HG03442 (cell line): ENCODE measurements around the gene PRR5.
A peak's percentile ranks its signal among the peaks of the same experiment; 100 is the strongest.
"Not testable (repeated sequence)": the region's sequence is repeated elsewhere in the genome, so short reads cannot be mapped to it uniquely, and the experiment has no call there.

ENCODE experiments used
- ATAC-seq: cut with Tn5 transposase; IDR thresholded peaks from one replicate; pipeline ENCODE4 v1.9.1; 2021; ENCODE audit warnings: mild to moderate bottlenecking, moderate library complexity; ENCODE audit not compliant: unreplicated experiment

PRR5 gene, protein sequence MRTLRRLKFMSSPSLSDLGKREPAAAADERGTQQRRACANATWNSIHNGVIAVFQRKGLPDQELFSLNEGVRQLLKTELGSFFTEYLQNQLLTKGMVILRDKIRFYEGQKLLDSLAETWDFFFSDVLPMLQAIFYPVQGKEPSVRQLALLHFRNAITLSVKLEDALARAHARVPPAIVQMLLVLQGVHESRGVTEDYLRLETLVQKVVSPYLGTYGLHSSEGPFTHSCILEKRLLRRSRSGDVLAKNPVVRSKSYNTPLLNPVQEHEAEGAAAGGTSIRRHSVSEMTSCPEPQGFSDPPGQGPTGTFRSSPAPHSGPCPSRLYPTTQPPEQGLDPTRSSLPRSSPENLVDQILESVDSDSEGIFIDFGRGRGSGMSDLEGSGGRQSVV

DNA sequence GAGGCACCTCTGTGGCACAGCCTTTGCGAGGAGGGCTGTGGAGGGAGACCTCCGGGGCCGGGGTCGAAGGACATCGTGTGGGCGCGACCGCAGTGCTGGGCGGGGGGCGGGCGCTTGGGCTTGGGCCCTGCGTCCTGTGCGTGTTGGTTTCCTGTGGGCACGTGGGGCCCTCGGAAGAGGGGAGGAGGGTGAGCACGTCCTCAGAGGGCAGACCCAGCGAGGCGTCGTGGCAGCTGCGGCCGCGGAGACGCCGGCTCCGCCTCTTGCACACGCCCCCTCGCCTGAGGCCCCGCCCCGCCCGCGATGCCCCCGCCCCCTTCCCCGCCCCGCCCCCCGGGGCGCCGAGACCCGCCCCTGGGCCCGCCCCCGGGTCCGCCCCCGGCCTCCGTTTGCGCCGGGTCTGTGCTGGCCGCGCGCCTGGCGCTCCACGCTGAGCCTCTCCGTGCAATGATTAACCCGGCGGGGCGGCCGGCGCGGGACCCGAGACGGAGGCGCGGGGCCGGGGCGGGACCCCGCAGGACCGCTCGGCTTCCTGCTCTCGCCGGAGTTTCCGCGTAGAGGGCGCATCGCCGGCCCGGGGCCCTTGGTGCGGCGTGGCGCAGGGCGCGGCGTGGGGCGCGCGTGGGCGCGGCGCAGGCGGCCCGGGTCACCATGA, at the start of gene PRR5:
Gene PRR5 (plus strand): TSS at position 381 of the 655 bp plus-strand sequence. CDS start 271 bp downstream, at position 652.
- peak; percentile 54 for ATAC-seq

DNA sequence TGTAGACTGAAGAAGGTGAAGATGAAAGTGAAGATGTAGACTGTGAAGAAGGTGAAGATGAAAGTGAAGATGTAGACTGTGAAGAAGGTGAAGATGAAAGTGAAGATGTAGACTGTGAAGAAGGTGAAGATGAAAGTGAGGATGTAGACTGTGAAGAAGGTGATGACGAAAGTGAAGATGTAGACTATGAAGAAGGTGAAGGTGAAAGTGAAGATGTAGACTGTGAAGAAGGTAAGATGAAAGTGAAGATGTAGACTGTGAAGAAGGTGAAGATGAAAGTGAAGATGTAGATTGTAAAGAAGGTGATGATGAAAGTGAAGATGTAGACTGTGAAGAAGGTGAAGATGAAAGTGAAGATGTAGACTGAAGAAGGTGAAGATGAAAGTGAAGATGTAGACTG, 49.1 kb upstream of the PRR5 start:
- ATAC-seq = not testable (repeated sequence)

DNA sequence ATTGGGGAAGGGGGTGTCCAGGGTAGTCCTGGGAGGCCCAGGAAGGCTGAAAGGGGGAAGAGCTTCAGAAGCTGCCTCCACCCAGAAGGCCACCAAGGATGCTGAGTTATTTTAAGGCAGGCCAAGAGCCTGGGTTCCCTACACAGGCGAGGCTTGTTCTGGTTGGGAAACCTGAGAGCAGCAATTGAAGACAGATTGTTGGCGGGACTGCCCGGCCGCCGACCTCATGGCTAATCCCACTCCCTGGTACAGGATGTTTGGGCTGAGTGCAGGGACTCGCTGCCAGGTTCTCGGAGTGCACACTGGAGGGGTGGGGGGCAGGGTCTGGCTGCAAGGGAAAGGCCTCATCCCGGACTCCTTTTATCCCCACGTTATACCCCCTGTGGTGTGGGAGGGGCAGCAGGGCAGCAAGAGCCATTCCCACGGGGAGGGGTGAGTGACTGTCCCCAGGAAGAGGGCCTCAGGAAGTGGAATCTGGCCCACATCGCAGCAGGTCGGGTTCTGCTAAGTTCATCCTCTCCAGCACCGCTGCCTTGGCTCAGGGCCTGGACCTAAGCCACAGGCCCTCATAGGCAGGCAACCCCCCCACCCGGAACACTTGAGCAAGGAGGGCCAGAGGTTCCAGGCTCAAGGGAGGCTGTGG, 43.6 kb upstream of the PRR5 start:
- no peak for ATAC-seq

DNA sequence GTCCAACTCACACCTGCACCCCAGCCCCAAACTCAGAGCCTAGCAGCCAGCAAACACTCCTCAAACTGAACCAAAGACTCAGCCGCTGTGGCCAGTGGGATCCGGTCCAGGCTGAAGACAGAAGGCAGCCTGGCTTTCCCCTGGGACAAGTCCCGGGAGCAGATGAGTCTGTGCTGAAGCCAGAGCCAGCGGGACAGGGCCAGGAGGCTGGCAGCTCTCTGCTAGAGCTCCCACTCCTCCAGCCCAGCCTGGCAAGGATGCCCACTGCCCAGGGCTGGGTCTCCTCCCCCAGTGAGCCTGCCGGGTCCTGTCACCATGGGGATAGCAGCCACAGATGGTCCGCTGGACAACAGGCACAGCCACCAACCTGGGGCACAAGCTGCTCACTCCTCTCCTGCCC, 42.9 kb upstream of the PRR5 start:
- no peak for ATAC-seq

DNA sequence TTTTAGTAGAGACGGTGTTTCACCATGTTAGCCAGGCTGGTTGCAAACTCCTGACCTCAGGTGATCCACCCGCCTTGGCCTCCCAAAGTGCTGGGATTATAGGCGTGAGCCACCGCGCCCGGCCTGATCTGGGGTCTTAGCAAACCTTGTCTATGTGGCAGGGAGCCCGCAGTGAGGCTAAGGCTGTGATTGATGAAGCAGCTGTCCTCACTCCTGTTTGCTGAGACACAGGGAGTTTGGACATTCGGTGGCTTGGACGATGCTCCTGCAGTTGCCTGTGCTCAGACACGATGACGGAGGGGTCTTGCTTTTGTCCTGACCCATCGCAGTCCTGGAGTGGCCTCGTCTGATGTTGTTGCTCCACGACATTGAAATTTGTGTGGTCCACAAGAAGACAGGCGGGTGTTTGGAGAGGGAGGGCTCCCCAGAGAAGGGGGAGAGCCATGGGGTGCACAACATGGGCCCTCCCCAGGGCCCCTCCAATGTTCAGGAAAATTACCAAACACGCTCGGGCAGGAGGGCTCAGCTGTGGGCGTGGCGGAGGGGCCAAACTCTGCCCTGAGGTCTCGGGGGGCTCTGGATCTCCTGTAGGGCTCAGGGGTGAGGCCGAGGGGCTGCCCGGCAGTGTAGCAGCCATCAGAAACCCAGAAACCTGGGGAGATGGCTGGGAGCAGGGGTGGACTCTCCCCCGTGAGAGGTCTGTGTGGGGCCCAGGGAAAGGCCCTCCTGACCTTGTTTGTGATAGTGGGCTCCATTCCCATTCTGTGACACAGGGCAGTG, 41.8 kb upstream of the PRR5 start:
- ATAC-seq = no peak

DNA sequence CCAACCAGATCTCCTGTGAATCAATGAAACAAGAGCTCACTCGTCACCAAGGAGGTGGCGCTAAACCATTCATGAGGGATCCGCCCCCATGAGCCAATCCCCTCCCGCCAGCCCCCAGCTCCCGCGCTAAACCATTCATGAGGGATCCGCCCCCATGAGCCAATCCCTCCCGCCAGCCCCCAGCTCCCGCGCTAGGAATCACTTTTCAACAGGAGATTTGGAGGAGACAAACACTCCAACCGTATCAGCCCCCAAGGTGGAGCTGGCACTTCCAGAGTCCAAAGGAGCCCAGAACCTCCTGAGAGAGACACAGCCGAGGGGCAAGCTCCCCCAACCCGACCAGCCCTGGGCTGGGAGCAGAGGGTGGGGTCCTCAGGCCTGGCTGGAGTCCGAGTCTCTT, 40.9 kb upstream of the PRR5 start:
- no peak for ATAC-seq

DNA sequence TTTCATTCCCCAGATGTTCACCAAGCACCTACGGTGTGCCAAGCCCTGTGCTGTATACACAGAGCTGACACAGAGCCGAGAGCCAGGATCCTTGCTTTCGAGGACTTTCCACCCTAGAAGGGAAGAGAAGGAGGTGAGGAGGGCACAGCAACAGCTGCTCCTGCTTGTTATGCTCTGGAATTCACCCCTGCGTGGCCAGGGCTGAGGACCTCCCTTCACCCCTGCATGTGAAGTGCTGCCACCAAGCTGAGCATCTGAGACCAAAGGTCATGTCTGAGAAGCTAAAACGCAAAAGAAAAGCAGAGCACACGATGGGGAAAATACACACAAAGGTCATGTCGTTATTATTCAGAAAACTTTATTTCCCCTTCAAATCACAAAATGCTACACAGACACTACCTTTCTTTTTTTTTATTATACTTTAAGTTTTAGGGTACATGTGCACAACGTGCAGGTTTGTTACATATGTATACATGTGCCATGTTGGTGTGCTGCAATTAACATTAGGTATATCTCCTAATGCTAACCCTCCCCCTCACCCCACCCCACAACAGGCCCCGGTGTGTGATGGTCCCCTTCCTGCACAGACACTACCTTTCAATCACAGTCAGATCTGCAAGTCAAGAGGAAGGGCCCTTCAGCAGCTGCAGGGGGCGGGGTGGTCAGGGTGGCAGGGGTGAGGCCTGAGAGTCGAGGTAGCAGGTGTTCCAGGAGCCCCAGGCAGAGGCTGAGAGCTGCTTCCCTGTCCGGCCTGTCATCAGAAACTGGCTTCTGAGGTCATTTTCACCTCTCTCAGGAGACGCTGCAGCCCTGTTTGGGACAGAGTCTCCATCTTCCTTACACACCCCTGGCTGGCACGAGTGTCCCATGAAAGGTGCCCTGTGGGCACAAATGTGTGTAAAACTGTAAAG, 40.1 kb upstream of the PRR5 start:
- no peak for ATAC-seq

DNA sequence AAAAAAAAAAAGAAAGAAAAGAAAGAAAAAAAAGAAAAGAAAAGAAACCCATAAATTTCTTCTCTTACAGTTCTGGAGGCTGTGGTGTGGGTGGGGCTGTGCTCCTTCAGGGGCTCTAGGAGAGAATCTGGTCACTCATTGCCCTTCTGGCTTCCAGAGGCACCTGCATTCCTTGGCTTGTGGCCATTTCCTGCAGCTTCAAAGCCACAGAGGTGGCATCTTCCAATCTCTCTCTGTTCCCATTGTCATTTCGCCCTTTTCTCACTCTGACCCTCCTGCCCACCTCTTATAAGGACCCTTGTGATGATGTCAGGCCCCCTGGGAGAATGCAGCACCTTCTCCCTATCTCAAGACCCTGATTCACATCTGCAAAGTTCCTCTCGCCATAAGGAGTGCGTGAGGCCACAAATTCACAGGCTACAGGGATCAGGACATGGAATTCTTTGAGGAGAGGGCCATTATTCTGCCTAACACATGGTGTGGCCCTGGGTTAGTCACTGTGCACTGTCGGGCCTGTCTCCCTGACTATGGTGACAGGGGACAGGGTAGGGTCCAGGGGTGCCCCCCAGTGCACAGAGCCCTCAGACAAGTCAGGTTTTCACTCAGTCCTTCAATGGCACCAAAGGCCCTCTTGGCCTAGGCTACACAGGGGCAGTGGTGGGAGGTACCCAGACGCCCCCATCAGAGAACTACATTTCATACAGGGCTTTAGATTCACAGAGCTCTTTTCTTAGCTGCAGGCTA, 38.6 kb upstream of the PRR5 start:
- no peak for ATAC-seq

DNA sequence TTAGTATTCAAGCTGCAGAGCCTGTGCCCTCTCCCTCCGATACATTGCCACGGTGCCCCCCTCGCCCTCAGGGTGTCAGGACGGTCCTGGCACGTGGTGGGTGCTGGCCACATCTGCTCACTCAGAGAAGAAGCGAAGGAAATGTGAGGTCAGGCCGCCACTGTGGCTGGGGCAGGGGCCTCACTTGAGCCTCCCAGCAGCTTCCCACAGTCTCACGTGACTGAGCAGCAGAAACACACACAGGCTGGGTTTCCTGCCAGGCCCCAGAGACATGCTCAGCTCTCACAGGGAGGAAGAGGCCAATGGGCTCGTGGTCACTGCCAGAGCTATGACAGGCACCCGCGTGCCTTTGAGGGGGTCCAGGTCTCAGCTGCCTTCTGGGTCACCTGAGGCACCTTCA, 37.9 kb upstream of the PRR5 start:
- no peak for ATAC-seq

DNA sequence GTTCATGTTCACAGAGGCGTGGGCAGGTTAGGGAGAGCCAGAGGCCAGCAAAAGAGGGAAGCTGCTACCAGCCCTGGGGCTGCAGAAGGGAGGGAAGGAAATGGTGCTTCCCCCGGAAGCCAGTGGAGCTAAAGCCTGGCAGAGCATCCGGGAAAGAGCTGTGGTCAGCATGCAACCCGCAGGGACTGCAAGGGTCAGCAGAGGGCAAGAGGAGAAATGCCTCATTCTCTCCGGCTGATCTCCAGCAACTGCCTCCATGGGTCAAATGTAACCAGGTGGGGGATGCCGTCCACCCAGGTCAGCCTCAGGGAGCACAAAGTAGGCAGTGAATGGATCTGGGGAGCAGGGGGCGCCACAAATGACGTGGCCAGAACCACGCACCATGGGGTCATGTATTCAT, 36.9 kb upstream of the PRR5 start:
- no peak for ATAC-seq

DNA sequence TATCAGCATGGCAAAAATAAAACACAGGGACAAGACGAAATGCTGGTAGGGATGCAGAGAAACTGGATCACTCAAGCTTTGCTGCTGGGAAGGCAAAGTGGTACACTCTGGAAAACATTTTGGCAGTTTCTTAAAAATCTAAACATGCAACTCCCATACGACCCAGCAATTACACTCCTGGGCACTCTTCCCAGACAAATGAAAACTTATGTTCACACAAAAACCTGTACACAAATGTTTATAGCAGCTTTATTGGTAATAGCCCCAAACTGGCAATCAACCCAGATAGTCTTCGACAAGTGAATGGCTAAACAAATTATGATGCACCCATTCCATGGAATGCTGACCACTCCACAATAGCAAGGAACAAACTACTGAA, 35.8 kb upstream of the PRR5 start:
- no peak for ATAC-seq

DNA sequence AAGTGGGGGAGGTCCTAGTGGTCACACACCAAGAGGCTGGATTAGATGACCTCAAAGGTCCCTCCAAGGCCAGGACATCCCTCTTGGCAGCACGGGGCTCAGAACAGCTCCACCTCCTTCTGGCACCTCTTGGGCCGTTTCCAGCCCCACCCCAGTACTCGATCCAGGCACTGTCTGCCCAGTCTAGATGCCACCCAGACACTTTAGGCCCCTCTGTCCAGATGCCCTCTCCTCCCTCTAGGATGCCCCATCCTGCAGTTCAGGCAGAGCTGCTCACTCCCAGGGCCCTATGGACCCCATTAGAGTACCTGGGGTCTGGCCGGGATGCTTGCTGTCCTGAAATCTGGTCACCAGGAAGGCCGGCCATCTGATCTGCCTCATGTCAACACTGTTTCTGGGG, 34.7 kb upstream of the PRR5 start:
- ATAC-seq = no peak

DNA sequence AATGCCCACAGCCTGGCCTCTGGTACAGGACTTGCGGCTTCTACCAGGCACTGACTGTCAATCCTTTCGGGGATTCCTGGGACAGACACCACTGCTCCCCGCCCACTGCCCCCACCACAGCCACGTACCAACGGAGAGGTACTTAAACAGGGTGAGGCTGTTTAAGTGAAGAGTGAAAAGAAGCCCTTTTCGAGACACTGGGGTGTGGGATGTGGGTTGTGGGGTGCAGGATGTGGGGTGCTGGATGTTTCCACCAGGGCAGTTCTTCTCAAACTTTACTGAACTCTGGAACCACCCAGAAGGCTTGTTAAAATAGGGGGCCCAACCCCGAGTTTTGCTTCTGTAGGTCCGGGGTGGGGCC, 34.2 kb upstream of the PRR5 start:
- no peak for ATAC-seq

DNA sequence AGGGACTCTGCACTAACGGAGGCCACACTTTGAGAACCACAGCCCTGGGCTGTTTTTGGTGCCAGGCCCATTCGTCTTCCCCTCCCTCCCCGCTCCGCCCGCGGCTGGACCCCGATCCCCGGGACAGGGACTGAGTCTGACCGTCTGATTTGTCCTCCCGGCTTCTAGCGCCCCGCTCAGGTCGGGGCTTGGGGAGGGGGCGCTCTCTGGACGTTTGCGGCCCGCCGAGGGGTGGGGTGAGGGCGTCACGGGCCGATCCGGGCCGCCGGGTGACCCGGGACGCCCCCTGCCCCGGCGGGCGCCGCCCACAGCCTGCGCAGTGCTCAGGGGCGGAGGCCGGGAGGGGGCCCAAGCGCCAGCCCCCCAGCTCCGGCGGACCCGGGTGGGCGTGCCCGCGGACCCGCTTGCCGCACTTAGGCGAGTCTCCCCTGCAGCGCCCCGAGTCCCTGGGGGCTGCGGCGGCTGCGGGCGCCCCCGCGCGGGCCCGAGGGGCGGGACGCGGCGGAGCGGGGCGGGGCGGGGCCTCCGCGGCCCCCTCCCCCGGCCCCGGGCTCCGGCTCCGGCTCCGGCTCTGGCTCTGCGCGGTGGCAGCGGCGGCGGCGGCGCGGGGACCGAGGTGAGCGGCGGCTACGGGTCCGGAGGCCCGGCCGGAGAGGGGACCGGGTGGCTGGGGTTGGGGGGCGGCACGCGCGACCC, 33.7 kb upstream of the PRR5 start:
- no peak for ATAC-seq

DNA sequence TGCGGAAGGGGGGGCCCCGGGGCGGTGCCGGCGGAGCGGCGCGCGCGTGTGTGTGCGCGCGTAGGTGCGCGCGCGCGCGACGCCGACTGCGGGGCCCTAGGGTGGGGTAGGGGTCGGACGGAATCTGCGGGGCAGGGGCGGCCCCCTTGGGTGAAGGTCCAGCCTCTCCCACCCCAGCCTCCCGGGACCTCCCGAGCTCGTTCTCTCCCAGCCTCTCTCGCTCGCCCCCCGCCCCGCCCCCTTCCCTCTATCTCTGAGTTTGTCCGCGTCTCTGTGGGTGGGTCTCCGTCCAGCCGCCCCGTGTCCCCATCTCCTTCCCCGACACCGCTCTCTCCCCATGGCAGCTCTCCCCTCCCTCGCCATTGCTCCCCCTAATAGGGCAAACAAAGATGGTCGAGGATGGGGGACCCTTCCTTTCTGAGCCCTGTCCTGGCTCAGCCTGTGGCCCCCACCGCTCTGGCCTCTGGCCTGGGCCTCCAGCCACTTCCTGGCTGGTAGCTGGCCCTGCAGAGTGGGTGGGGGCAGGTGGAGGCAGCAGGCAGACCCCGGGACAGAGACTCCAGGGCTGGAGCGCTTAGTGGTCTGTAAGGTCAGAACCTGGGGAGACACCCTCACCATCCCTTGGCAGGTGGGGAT, 33.0 kb upstream of the PRR5 start:
- ATAC-seq = no peak

DNA sequence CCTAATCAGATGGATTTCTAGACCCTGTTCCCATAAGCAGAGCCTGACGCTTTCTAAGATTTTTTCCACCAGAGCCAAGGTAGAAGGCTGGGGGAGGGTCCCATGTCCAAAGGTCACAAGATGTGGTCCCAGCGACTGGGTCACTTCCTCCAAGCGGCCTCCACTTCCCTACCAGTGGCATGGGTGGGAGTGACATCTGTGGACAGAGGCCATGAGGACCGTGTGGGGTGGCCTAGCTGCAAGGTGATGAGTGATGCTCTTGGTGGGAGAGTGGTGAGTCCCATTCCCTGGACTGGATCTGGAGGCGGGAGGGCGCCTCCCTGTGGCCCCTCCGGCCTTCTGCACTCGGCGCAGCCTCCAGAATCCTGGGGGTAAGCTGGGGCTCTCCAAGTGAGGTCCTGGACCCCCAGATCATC, 32.4 kb upstream of the PRR5 start:
- no peak for ATAC-seq

DNA sequence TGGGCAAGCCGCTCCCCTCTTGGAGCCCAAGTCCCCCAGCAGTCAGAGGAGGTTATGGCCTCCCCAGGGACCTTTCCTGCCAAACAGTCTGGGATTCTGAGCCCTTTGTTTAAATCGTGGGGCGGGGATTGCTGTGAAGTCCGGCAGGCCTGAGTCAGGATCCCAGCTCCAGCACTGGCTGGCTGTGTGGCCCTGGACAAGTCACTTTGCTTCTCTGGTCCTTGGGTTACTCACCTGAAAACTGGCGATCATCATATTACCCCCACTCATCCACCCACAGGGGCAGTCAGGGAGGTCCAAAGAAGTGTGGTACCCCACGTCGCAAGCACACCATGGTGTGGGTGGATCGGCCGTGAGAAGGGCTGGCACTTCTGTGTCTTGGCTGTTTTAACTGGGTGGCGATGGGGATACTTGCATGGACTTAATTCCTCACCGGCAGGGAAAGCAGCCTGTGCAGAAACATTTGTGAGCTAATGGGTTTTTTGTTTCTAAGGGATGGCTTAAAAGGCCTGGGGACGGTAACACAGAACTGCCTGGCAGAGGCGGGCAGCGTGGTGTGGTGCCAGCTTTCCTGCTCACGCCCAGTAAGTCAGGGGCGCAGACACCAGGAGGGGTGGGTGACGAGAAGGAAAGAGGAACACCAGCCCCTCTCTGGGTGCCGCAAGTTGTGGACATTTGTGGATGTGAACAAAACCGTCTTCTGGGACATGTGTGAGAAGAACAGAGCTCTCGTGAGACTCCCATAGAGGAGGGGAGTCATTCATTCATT, 31.6 kb upstream of the PRR5 start:
- ATAC-seq = no peak

DNA sequence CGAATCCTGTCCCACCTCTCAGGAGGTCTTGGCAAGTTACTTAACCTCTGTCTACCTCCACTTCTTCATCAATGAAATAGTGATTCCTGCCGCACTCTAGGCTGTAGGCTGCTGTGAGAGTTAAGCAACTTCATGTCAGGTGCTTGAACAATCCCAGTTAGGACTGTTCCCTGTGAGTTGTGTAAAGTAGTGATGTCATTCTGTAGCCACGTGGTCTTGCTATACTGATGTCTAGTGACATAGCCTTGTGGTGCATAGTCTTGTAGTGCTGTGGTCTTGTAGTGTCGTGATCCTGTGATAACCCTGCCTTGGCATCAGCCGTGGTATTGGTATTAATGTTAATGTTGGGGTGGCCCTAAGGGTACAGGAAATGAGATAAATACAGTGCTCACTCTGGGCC, 30.3 kb upstream of the PRR5 start:
- no peak for ATAC-seq
